ENCODE measurements around the gene FGF2. TPM values are rescaled to one million over a fixed set of nuclear protein-coding genes. Genes with fewer than 3 reads are reported as not detected.

FGF2 gene
- total RNA-seq, 1 experiment from 2014 or later, result 99.0 TPM

DNA sequence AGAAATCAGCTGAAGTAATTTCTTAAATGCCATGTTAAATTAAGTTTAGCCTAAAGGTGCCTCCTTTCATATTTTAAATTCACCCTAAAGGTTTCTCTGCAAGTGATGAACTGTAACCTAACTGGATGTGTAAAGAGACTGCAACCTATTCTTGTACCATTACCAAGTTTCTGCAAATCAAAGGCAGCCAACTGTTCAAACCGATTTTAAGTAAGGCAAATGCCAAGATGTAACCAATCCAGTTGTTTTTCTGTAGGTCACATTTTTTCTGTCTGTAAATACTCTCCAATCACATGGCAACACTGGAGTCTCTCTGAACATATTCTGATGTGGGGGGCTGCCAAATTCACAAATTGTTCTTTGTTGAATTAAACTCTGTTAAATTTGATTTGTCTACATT lies 42.4 kb upstream of the FGF2 start:
- Histone ChIP-seq H3K23me2 (ENCODE audit: insufficient read length, low read depth, low read length, poor library complexity, severe bottlenecking) (no peaks in the 10 kb centered on the region), H4K8ac (replicated peaks; ENCODE audit: insufficient read length, low read depth, low read length) (no peak overlapping the region), H3K18ac (ENCODE audit: insufficient read length, low read depth, low read length) (no peak overlapping the region), H3K14ac (ENCODE audit: insufficient read depth, low read length) (no peak overlapping the region), H2BK5ac (ENCODE audit: insufficient read length, low read length) (peak overlapping the region; percentile 86), H3K4me1 (ENCODE audit: insufficient read depth, low read length) (peaks cover 22% of the 10 kb centered on the region; the same call in 1 of the 2 replicates), H2BK15ac (ENCODE audit: low read depth, low read length) (no peak overlapping the region), H3K4ac (ENCODE audit: low read depth, low read length) (no peak overlapping the region), H4K91ac (ENCODE audit: insufficient read length, low read depth, low read length) (no peak overlapping the region), H3K56ac (ENCODE audit: insufficient read length, low read depth, low read length) (no peak overlapping the region), H2BK120ac (ENCODE audit: low read depth, low read length, poor library complexity, severe bottlenecking) (no peak overlapping the region), H2BK12ac (ENCODE audit: insufficient read length, low read depth, low read length) (peak overlapping the region; percentile 68), H4K5ac (ENCODE audit: insufficient read length, low read depth, low read length) (no peak overlapping the region), H3K4me2 (ENCODE audit: insufficient read depth, insufficient read length, low read length) (no peak overlapping the region), H3T11ph (ENCODE audit: low read length) (no peak overlapping the region), H4K20me1 (ENCODE audit: control insufficient read depth, insufficient read depth, insufficient read length) (no peaks in the 10 kb centered on the region), H3K9me3 (ENCODE audit: control insufficient read depth, low read depth, low read length) (no peaks in the 10 kb centered on the region), H2AFZ (ENCODE audit: low read length) (no peak overlapping the region), H2AK5ac (ENCODE audit: insufficient read length, low read length) (no peak overlapping the region), H3K79me1 (ENCODE audit: insufficient read depth, low read depth, low read length, poor library complexity, severe bottlenecking) (no peaks in the 10 kb centered on the region), H3K23ac (ENCODE audit: insufficient read length, low read depth, low read length) (no peak overlapping the region), H3K27me3 (ENCODE audit: insufficient read depth, low read length) (no peaks in the 10 kb centered on the region), H3K79me2 (ENCODE audit: insufficient read depth, low read length) (no peaks in the 10 kb centered on the region), H2BK20ac (ENCODE audit: low read depth, low read length, poor library complexity, severe bottlenecking) (peak overlapping the region; percentile 7), H3K9ac (ENCODE audit: extremely low read depth, insufficient read length, low read length) (no peak overlapping the region), H3K27ac (ENCODE audit: insufficient read length, low read depth, low read length) (peak overlapping the region; percentile 99)
- Mint-ChIP-seq H3K36me3 (ENCODE audit: insufficient read depth in 1 of 3, low read depth in 3 of 3) (peaks cover 4 to 26% (median 10%) of the 10 kb centered on the region in 3 experiments; a peak in 5 of 7 replicates), H3K4me1 (peaks cover 81 to 83% of the 10 kb centered on the region in 2 experiments), H3K27me3 (ENCODE audit: low read depth) (no peaks in the 10 kb centered on the region), H3K4me3 (peak overlapping the region in 1 of 2 experiments; percentile 69; a peak in 3 of 5 replicates), H3K27ac (peak overlapping the region; percentile 97 to 100 (median 100)), H3K9me3 (peaks cover 2 to 18% of the 10 kb centered on the region in 2 experiments; a peak in 3 of 5 replicates)
- no CpG with 5 or more reads among the region's 1 CpG for WGBS (ENCODE audit: extremely low coverage, insufficient read length, low lambda C conversion rate)
- DNase-seq, result no peak
- TF ChIP-seq, protein P1, sequence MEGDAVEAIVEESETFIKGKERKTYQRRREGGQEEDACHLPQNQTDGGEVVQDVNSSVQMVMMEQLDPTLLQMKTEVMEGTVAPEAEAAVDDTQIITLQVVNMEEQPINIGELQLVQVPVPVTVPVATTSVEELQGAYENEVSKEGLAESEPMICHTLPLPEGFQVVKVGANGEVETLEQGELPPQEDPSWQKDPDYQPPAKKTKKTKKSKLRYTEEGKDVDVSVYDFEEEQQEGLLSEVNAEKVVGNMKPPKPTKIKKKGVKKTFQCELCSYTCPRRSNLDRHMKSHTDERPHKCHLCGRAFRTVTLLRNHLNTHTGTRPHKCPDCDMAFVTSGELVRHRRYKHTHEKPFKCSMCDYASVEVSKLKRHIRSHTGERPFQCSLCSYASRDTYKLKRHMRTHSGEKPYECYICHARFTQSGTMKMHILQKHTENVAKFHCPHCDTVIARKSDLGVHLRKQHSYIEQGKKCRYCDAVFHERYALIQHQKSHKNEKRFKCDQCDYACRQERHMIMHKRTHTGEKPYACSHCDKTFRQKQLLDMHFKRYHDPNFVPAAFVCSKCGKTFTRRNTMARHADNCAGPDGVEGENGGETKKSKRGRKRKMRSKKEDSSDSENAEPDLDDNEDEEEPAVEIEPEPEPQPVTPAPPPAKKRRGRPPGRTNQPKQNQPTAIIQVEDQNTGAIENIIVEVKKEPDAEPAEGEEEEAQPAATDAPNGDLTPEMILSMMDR (conservative IDR thresholded peaks at IDR 0.05), result no peak

Data from H9 (cell line).